ENCODE data around the gene USP15.

The USP15 gene

GRCh38 chr12:62317017-62317416 is 56.8 kb downstream of the USP15 start:
- TF ChIP-seq POLR2AphosphoS5 (IDR thresholded peaks at IDR 0.05; ENCODE audit: low read depth, low read length) (no peak), FOXP2 (optimal IDR thresholded peaks at IDR 0.05; ENCODE audit: borderline replicate concordance, extremely low read depth, extremely low read length, insufficient read depth) (no peak), TAF1 (IDR thresholded peaks at IDR 0.05; ENCODE audit: borderline replicate concordance, insufficient read depth, low read length) (no peak), REST (IDR thresholded peaks at IDR 0.05; ENCODE audit: insufficient read depth in 1 of 2, low read depth in 2 of 2, low read length in 2 of 2) (no peak), SIN3A (IDR thresholded peaks at IDR 0.05; ENCODE audit: borderline replicate concordance, insufficient read depth, low read length) (no peak)

- TF ChIP-seq TAF1 (IDR thresholded peaks at IDR 0.05; ENCODE audit: borderline replicate concordance, insufficient read depth, low read length) (no peak), REST (IDR thresholded peaks at IDR 0.05; ENCODE audit: insufficient read depth in 1 of 2, low read depth in 2 of 2, low read length in 2 of 2) (no peak), POLR2AphosphoS5 (IDR thresholded peaks at IDR 0.05; ENCODE audit: low read depth, low read length) (no peak), FOXP2 (optimal IDR thresholded peaks at IDR 0.05; ENCODE audit: borderline replicate concordance, extremely low read depth, extremely low read length, insufficient read depth) (no peak), SIN3A (IDR thresholded peaks at IDR 0.05; ENCODE audit: borderline replicate concordance, insufficient read depth, low read length) (no peak)
These were observed 58.9 kb downstream of the USP15 start for GRCh38 chr12:62319058-62319457.

- TF ChIP-seq POLR2AphosphoS5 (IDR thresholded peaks at IDR 0.05; ENCODE audit: low read depth, low read length) (no peak), FOXP2 (optimal IDR thresholded peaks at IDR 0.05; ENCODE audit: borderline replicate concordance, extremely low read depth, extremely low read length, insufficient read depth) (no peak), SIN3A (IDR thresholded peaks at IDR 0.05; ENCODE audit: borderline replicate concordance, insufficient read depth, low read length) (no peak), TAF1 (IDR thresholded peaks at IDR 0.05; ENCODE audit: borderline replicate concordance, insufficient read depth, low read length) (no peak), REST (IDR thresholded peaks at IDR 0.05; ENCODE audit: insufficient read depth in 1 of 2, low read depth in 2 of 2, low read length in 2 of 2) (no peak)
These were observed 59.9 kb downstream of the USP15 start for GRCh38 chr12:62320054-62320453.

- TF ChIP-seq TAF1 (IDR thresholded peaks at IDR 0.05; ENCODE audit: borderline replicate concordance, insufficient read depth, low read length) (no peak), SIN3A (IDR thresholded peaks at IDR 0.05; ENCODE audit: borderline replicate concordance, insufficient read depth, low read length) (no peak), FOXP2 (optimal IDR thresholded peaks at IDR 0.05; ENCODE audit: borderline replicate concordance, extremely low read depth, extremely low read length, insufficient read depth) (no peak), REST (IDR thresholded peaks at IDR 0.05; ENCODE audit: insufficient read depth in 1 of 2, low read depth in 2 of 2, low read length in 2 of 2) (no peak), POLR2AphosphoS5 (IDR thresholded peaks at IDR 0.05; ENCODE audit: low read depth, low read length) (no peak)
These were observed 63.2 kb downstream of the USP15 start for GRCh38 chr12:62323386-62323785.

All from PFSK-1 (cell line).